Pons (tissue), 1 donor: ENCODE measurements around the gene MRPL58.
A peak's percentile ranks its signal among the peaks of the same experiment; 100 is the strongest.
"Not testable (repeated sequence)": the region's sequence is repeated elsewhere in the genome, so short reads cannot be mapped to it uniquely, and the experiment has no call there.

Experiments used
- DNase-seq: peaks from one replicate; pipeline ENCODE4 v3.0.0-alpha.2; 2016; ENCODE audit warnings: low spot score

Gene MRPL58

GRCh38 chr17:75013092-75013559 is 656 bp downstream of the MRPL58 start:
- DNase-seq: peak; percentile 46

- DNase-seq: peak; percentile 45
Observed at GRCh38 chr17:75019146-75019545, 6.7 kb downstream of the MRPL58 start.

- peak; percentile 82 for DNase-seq
Observed at GRCh38 chr17:75019710-75020109, 7.2 kb downstream of the MRPL58 start.

GRCh38 chr17:75020331-75021110 is 8.1 kb downstream of the MRPL58 start:
- DNase-seq: peak; percentile 90

GRCh38 chr17:75024686-75025397 is 12.4 kb downstream of the MRPL58 start:
- no peak for DNase-seq

GRCh38 chr17:75025398-75025734 is 12.9 kb downstream of the MRPL58 start:
- not testable (repeated sequence) for DNase-seq

GRCh38 chr17:75026650-75027049 is 14.2 kb downstream of the MRPL58 start:
- DNase-seq: not testable (repeated sequence)

GRCh38 chr17:75030161-75030560 is 17.7 kb downstream of the MRPL58 start:
- DNase-seq: no peak

- peak; percentile 97 for DNase-seq
Observed at GRCh38 chr17:75031972-75032719, 19.7 kb downstream of the MRPL58 start.

- DNase-seq: no peak
Observed at GRCh38 chr17:75032720-75033280, 20.3 kb downstream of the MRPL58 start.

GRCh38 chr17:75033346-75034235 is 21.1 kb downstream of the MRPL58 start:
- peak; percentile 92 for DNase-seq

GRCh38 chr17:75034236-75034908 is 21.9 kb downstream of the MRPL58 start:
- peak; percentile 86 for DNase-seq

GRCh38 chr17:75036643-75037268 is 24.3 kb downstream of the MRPL58 start:
- DNase-seq: peak; percentile 48

- no peak for DNase-seq
Observed at GRCh38 chr17:75039238-75039637, 26.8 kb downstream of the MRPL58 start.

- no peak for DNase-seq
Observed at GRCh38 chr17:75041656-75042280, 29.3 kb downstream of the MRPL58 start.

- DNase-seq: not testable (repeated sequence)
Observed at GRCh38 chr17:75043789-75044188, 31.3 kb downstream of the MRPL58 start.

GRCh38 chr17:75044716-75045115 is 32.2 kb downstream of the MRPL58 start:
- DNase-seq: no peak

GRCh38 chr17:75045946-75046406 is 33.5 kb downstream of the MRPL58 start:
- not testable (repeated sequence) for DNase-seq
